Mucosa of gallbladder (tissue), 1 donor: ENCODE results near the gene SARM1. TPM values are rescaled to one million over a fixed set of nuclear protein-coding genes. Genes with fewer than 3 reads are reported as not detected.

Experiments
- DNase-seq: peaks from one replicate; pipeline ENCODE4 v3.0.0-alpha.2; 2020; ENCODE audit warnings: low spot score
- total RNA-seq: library from RNA; stranded (reverse); gene quantifications from one replicate; pipeline ENCODE4 v1.2.1, GENCODE V29; 2021
- donor health status: DM: no; HTN: no; CAD: no.

SARM1 gene
- total RNA-seq, 1 donor from 2014 or later = 27.8 TPM

DNA sequence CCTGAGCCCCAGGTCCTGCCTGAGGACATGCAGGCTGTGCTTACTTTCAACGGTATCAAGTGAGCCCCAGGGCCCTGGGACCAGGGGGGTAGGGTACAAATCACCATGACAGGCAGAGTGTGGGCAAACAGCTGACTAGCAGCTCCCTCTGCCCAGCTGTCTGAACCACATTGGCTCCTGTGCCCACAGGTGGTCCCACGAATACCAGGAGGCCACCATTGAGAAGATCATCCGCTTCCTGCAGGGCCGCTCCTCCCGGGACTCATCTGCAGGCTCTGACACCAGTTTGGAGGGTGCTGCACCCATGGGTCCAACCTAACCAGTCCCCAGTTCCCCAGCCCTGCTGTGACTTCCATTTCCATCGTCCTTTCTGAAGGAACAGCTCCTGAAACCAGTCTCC lies 24.5 kb downstream of the SARM1 start:
- DNase-seq = no peak

- no peak for DNase-seq
These were observed 25.2 kb downstream of the SARM1 start for GRCh38 chr17:28396635-28397239.

DNA sequence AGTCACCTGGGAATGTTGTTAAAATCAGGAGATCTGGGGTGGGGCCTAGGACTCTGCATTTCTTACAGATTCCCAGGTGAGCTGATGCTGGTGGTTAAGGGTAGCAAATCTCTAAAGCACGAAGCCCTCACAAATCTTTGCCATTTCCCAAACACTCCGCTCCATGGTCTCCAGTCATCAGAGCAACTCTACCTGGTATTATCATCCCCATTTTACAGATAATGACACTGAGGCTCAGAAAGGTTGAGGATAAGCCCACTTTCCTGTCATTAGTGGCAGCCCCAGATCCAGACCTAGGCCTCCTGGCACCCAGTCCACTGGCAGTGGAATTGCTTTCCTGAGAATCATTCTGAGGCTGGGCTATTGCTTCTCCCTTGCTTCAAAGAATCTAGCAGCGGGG lies 25.8 kb downstream of the SARM1 start:
- DNase-seq = no peak

DNA sequence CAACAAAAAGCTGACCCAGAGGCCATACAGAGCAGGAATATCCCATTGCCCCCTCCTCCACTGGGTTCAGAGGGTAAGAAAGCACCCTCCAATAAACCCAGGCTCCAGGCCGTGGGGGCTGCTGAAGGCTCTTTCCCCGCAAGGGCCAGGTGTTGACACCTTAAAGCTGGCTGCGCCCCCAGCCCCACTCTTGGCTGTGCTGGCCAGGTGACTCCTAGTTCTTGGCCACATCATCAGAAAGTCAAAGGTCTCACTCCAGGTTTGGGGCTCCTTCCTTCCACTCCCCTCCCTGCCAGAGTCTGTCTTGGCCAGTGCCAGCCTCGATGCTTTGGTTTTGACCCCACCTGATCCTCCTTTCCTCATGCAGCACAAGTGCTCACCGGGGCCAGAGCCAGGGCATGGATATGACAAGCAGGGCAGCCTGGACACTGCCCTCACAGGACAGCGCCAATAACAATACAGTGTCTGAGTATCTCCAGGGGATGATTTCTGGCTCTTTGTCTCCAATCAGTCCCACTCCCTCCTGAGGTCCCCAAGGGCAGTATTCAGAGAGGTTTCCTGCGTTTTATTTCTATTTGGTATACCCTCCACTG lies 26.3 kb downstream of the SARM1 start:
- DNase-seq = no peak

- DNase-seq = no peak
These were observed 26.9 kb downstream of the SARM1 start for GRCh38 chr17:28398280-28398981.

- no peak for DNase-seq
These were observed 28.3 kb downstream of the SARM1 start for GRCh38 chr17:28399808-28400207.

DNA sequence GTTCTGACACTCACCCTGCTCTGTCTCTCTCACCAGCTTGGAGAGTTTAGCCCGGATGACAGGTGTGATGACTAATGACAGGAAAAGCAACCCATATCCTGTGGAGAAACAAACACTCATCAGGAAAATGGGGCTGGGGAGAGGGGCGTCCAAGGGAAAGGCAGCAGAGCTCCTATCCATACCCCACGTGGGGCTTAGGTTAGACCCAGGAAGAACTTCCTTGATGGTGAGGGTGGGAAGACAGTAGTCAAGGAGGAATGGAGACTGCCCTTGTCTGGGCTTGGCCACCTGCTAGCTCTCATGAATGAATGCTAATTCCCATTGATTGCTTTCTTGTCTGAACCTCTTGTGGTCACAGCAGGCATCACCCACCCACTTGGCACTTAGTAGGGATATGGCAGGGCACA lies 30.7 kb downstream of the SARM1 start:
- no peak for DNase-seq

GRCh38 chr17:28402844-28403243 lies 31.4 kb downstream of the SARM1 start:
- DNase-seq = no peak

DNA sequence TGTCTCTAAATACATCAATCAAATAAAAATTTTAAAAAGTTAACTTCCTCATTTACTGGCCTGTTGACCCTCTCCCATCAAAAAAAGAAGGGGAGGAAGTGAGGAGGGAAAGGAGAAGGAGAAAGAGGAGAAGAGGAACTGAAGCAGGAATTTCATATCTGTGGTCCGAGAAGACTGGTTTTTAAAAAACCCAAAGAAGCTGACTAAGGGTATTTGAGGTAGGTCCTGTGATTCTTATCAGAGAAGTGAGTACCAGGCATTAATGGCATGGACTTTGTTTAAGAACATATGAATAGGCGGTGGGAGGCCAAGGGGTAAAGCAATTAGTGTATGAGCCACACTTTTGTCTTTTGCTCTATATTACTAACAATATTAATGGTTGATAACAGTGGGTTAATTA lies 32.5 kb downstream of the SARM1 start:
- DNase-seq = no peak

DNA sequence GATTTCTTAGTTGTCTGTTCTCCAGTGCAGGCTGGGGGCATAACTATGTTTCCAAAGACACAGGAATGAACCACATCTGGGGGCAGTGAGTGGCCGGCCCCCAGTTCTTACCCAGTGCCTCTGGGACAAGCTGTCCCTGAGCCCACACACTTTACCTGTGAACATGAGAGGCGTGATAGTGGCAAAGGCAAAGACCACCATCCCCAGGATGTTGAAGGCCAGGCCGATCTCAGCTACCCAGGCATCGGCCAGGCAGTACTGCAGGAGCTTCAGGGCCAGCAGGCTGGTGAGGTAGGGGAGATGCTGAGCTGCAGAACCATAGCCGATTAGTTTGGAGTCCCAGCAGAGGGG lies 32.9 kb downstream of the SARM1 start:
- no peak for DNase-seq

- DNase-seq = peak; percentile 76
These were observed 33.5 kb downstream of the SARM1 start for GRCh38 chr17:28404812-28405570.

- DNase-seq = peak; percentile 43
These were observed 34.4 kb downstream of the SARM1 start, which contains the start of gene SLC46A1 for GRCh38 chr17:28405632-28406472. TSS of gene SLC46A1 (minus strand) at chr17:28406212. CDS start at chr17:28406114, 98 bp downstream.

GRCh38 chr17:28406473-28406814 lies 35.0 kb downstream of the SARM1 start:
- DNase-seq = no peak

GRCh38 chr17:28407130-28407973 lies 35.9 kb downstream of the SARM1 start:
- DNase-seq = no peak

- DNase-seq = no peak
These were observed 36.4 kb downstream of the SARM1 start for GRCh38 chr17:28407974-28408306.

DNA sequence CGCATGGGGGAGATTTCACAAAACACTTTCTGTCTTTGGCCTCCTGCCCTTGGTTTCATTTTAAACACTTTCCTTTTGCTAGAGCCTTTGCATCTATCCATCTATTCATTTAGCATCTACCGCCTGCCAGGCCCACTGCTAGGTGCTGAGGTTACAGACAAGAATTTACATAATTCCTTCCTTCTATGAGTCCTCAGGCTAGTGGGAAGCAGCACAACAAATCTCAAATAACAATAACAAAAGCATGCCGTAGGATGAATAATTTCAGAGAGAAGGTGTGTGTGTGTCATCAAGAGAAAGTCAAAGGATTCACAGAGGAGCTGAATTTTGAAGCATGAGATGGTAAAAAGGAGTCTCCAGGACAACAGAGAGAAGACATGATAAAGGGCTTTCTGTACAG lies 40.6 kb downstream of the SARM1 start:
- no peak for DNase-seq

GRCh38 chr17:28413804-28414203 lies 42.3 kb downstream of the SARM1 start:
- DNase-seq = no peak

GRCh38 chr17:28415886-28416285 lies 44.4 kb downstream of the SARM1 start:
- no peak for DNase-seq

- peak; percentile 65 for DNase-seq
These were observed 45.3 kb downstream of the SARM1 start for GRCh38 chr17:28416703-28417311.

- DNase-seq = no peak
These were observed 50.4 kb downstream of the SARM1 start for GRCh38 chr17:28421787-28422305.
